ENCODE results near the gene KRIT1. TPM values are rescaled to one million over a fixed set of nuclear protein-coding genes. Genes with fewer than 3 reads are reported as not detected.

KRIT1 gene
- total RNA-seq, 1 experiment from 2014 or later: 34.9 TPM

DNA sequence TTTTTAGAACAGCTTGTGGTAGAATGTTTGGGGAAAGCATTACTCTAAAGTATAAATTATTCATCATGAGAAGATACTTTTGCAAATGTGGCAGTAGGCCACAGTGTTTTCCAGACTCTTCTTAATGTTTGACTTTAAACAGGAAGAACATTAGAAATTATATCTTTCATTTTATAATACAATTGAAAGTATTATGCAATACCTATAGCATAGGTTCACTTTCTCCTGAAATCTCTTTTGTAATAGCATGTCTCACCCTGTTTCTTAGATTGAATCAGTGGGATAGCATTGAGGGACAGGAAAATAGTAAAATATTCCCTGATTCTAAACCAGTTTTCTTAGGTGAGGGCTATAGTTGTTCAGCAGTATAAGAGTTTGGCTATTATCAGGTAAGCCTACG is 23.2 kb upstream of the KRIT1 start:
- Histone ChIP-seq H3K27me3 (ENCODE audit: insufficient read depth, low read length) (no peaks in the 10 kb centered on the region), H3K27ac (ENCODE audit: insufficient read length, low read depth, low read length) (no peak overlapping the region), H2BK5ac (ENCODE audit: insufficient read length, low read length) (no peak overlapping the region), H3K9ac (ENCODE audit: extremely low read depth, insufficient read length, low read length) (no peak overlapping the region), H3K23me2 (ENCODE audit: insufficient read length, low read depth, low read length, poor library complexity, severe bottlenecking) (no peaks in the 10 kb centered on the region), H3K23ac (ENCODE audit: insufficient read length, low read depth, low read length) (no peak overlapping the region), H3T11ph (ENCODE audit: low read length) (no peak overlapping the region), H3K4me1 (ENCODE audit: insufficient read depth, low read length) (no peaks in the 10 kb centered on the region; the same call in 1 of the 2 replicates), H2BK12ac (ENCODE audit: insufficient read length, low read depth, low read length) (no peak overlapping the region), H2BK20ac (ENCODE audit: low read depth, low read length, poor library complexity, severe bottlenecking) (no peak overlapping the region), H3K79me2 (ENCODE audit: insufficient read depth, low read length) (no peaks in the 10 kb centered on the region; the same call in 1 of the 2 replicates), H3K18ac (ENCODE audit: insufficient read length, low read depth, low read length) (no peak overlapping the region), H4K91ac (ENCODE audit: insufficient read length, low read depth, low read length) (no peak overlapping the region), H4K20me1 (ENCODE audit: control insufficient read depth, insufficient read depth, insufficient read length) (no peaks in the 10 kb centered on the region), H2AFZ (ENCODE audit: low read length) (no peak overlapping the region), H4K5ac (ENCODE audit: insufficient read length, low read depth, low read length) (no peak overlapping the region), H2BK120ac (ENCODE audit: low read depth, low read length, poor library complexity, severe bottlenecking) (no peak overlapping the region), H3K9me3 (ENCODE audit: control insufficient read depth, low read depth, low read length) (no peaks in the 10 kb centered on the region), H2BK15ac (ENCODE audit: low read depth, low read length) (no peak overlapping the region), H3K4me2 (ENCODE audit: insufficient read depth, insufficient read length, low read length) (no peak overlapping the region), H2AK5ac (ENCODE audit: insufficient read length, low read length) (no peak overlapping the region), H3K79me1 (ENCODE audit: insufficient read depth, low read depth, low read length, poor library complexity, severe bottlenecking) (peaks cover 7% of the 10 kb centered on the region), H3K4ac (ENCODE audit: low read depth, low read length) (no peak overlapping the region), H3K56ac (ENCODE audit: insufficient read length, low read depth, low read length) (no peak overlapping the region), H4K8ac (replicated peaks; ENCODE audit: insufficient read length, low read depth, low read length) (no peak overlapping the region), H3K14ac (ENCODE audit: insufficient read depth, low read length) (no peak overlapping the region)
- Mint-ChIP-seq H3K4me3 (no peak overlapping the region), H3K36me3 (ENCODE audit: insufficient read depth in 1 of 3, low read depth in 3 of 3) (peaks cover 0 to 2% (median 0%) of the 10 kb centered on the region in 3 experiments; a peak in 2 of 7 replicates), H3K4me1 (no peaks in the 10 kb centered on the region; a peak in 1 of 4 replicates), H3K9me3 (no peaks in the 10 kb centered on the region), H3K27me3 (ENCODE audit: low read depth) (no peaks in the 10 kb centered on the region), H3K27ac (no peak overlapping the region)
- no peak for DNase-seq
- no CpG with 5 or more reads among the region's 1 CpG for WGBS (ENCODE audit: extremely low coverage, insufficient read length, low lambda C conversion rate)
- TF ChIP-seq, protein P1, sequence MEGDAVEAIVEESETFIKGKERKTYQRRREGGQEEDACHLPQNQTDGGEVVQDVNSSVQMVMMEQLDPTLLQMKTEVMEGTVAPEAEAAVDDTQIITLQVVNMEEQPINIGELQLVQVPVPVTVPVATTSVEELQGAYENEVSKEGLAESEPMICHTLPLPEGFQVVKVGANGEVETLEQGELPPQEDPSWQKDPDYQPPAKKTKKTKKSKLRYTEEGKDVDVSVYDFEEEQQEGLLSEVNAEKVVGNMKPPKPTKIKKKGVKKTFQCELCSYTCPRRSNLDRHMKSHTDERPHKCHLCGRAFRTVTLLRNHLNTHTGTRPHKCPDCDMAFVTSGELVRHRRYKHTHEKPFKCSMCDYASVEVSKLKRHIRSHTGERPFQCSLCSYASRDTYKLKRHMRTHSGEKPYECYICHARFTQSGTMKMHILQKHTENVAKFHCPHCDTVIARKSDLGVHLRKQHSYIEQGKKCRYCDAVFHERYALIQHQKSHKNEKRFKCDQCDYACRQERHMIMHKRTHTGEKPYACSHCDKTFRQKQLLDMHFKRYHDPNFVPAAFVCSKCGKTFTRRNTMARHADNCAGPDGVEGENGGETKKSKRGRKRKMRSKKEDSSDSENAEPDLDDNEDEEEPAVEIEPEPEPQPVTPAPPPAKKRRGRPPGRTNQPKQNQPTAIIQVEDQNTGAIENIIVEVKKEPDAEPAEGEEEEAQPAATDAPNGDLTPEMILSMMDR (conservative IDR thresholded peaks at IDR 0.05): no peak

All from H9 (cell line).